Upper lobe of left lung (tissue), 6 donors: Measurements from ENCODE around the gene MYEOV. TPM values are rescaled to one million over a fixed set of nuclear protein-coding genes. Genes with fewer than 3 reads are reported as not detected.

Experiments used
- ATAC-seq, 2 donors: fragments of 200-7000 bp; cut with Tn5 transposase; one replicate each; pipeline ENCODE4 v1.9.1; 2022; ENCODE audit warnings: mild to moderate bottlenecking in 2 of 2, moderate library complexity in 2 of 2; ENCODE audit not compliant: low FRiP score in 2 of 2
- DNase-seq, 2 donors: peaks; one replicate each; pipeline ENCODE4 v3.0.0-alpha.2; 2019 to 2020
- H3K27ac ChIP-seq, 4 donors: fragments of 200-600 bp; sonication (generic); one replicate each; pipeline ENCODE4 v1.5.1; 2016 to 2019
- H3K27me3 ChIP-seq, 4 donors: fragments of 200-600 bp; sonication (generic); one replicate each; pipeline ENCODE4 v1.5.1; 2017 to 2019
- H3K36me3 ChIP-seq, 4 donors: fragments of 200-600 bp; sonication (generic); one replicate each; pipeline ENCODE4 v1.5.1; 2016 to 2019
- H3K4me1 ChIP-seq, 4 donors: fragments of 200-600 bp; sonication (generic); one replicate each; pipeline ENCODE4 v1.5.1; 2018 to 2019
- H3K4me3 ChIP-seq, 4 donors: fragments of 200-600 bp; sonication (generic); one replicate each; pipeline ENCODE4 v1.5.1; 2017 to 2019; ENCODE audit warnings: mild to moderate bottlenecking in 2 of 4, moderate library complexity in 1 of 4
- H3K9me3 ChIP-seq, 4 donors: fragments of 200-600 bp; sonication (generic); one replicate each; pipeline ENCODE4 v1.5.1; 2018 to 2019
- EP300 ChIP-seq, 4 donors: sonication (generic); formaldehyde crosslinking; IDR thresholded peaks; one replicate each; pipeline ENCODE4 v1.5.1; 2017; ENCODE audit warnings: antibody characterized with exemption in 4 of 4, control low read depth in 2 of 4
- POLR2A ChIP-seq, 4 donors: fragments of 450-650 bp; IDR thresholded peaks; one replicate each; pipeline ENCODE4 v1.5.1; 2016 to 2017; ENCODE audit warnings: antibody characterized with exemption in 4 of 4, mild to moderate bottlenecking in 2 of 4
- POLR2AphosphoS5 ChIP-seq, 2 donors: sonication (generic); formaldehyde crosslinking; IDR thresholded peaks; one replicate each; pipeline ENCODE4 v1.5.1; 2017; ENCODE audit warnings: antibody characterized with exemption in 2 of 2
- WGBS, 2 donors: methylation state at CpG; one replicate each; pipeline ENCODE4 v1.1.5; 2017 to 2018; 5-methylcytosine and 5-hydroxymethylcytosine counted together
- total RNA-seq, 6 donors: library from RNA; depleted of rRNA in 4 of 6; stranded (reverse); fragments of >200 nt in 4 of 6; gene quantifications; one replicate each; pipeline versions ENCODE4 v1.1.0 to v1.2.1, GENCODE V29; 2016 to 2021
- TF ChIP-seq, protein P1 (sequence below), 6 experiments: fragments of 450-650 bp in 4 of 6; fragments of 200-600 bp in 2 of 6; sonication (generic) in 2 of 6; IDR thresholded peaks; one replicate each; pipeline ENCODE4 v1.5.1; 2016 to 2019; ENCODE audit warnings: antibody characterized with exemption in 6 of 6
- donor health status: DM: no; HTN: no; CAD: no; lungs with moderate emphysema.
- donor health status: DM: no; HTN: yes; CAD: no; lungs with severe emphysema.

The MYEOV gene
- total RNA-seq, 6 donors from 2014 or later, result 0.30 to 0.98 (median 0.77) TPM; not detected in 2

DNA sequence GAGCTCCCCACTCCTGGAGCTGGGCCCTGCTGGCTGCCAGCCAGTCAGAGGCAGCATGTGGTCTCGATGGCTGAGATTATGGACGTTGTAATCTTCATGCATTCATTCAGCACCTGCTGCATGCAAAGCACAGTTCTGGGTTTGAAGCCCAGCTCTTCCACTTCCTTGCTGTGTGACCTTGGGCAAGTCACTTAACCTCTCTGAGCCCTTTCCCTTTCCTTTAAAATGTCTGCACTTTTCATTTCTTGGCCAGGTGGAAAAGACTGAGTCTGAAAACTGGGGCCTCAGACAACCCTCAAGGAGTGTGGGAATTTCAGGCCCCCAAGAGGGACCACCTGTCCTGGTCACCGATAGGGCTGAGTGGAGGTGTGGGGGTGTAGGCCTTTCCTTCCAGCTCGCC, 24.6 kb upstream of the MYEOV start:
- no peaks in the 10 kb centered on the region for H3K36me3 ChIP-seq
- H3K27me3 ChIP-seq, result no peaks in the 10 kb centered on the region
- no peak overlapping the region for H3K27ac ChIP-seq
- ATAC-seq (no peak), DNase-seq (no peak)
- H3K9me3 ChIP-seq, result no peaks in the 10 kb centered on the region
- peaks cover 7 to 21% (median 13%) of the 10 kb centered on the region in 4 donors for H3K4me1 ChIP-seq
- 75 to 80% methylated on average over 4 of the region's 4 CpGs for WGBS, 2 donors
- no peak overlapping the region for H3K4me3 ChIP-seq
- TF ChIP-seq EP300 (IDR thresholded peaks at IDR 0.05) (no peak), POLR2AphosphoS5 (IDR thresholded peaks at IDR 0.05) (no peak), POLR2A (IDR thresholded peaks at IDR 0.05) (no peak)
- TF ChIP-seq, protein P1, sequence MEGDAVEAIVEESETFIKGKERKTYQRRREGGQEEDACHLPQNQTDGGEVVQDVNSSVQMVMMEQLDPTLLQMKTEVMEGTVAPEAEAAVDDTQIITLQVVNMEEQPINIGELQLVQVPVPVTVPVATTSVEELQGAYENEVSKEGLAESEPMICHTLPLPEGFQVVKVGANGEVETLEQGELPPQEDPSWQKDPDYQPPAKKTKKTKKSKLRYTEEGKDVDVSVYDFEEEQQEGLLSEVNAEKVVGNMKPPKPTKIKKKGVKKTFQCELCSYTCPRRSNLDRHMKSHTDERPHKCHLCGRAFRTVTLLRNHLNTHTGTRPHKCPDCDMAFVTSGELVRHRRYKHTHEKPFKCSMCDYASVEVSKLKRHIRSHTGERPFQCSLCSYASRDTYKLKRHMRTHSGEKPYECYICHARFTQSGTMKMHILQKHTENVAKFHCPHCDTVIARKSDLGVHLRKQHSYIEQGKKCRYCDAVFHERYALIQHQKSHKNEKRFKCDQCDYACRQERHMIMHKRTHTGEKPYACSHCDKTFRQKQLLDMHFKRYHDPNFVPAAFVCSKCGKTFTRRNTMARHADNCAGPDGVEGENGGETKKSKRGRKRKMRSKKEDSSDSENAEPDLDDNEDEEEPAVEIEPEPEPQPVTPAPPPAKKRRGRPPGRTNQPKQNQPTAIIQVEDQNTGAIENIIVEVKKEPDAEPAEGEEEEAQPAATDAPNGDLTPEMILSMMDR (IDR thresholded peaks at IDR 0.05), result no peak

DNA sequence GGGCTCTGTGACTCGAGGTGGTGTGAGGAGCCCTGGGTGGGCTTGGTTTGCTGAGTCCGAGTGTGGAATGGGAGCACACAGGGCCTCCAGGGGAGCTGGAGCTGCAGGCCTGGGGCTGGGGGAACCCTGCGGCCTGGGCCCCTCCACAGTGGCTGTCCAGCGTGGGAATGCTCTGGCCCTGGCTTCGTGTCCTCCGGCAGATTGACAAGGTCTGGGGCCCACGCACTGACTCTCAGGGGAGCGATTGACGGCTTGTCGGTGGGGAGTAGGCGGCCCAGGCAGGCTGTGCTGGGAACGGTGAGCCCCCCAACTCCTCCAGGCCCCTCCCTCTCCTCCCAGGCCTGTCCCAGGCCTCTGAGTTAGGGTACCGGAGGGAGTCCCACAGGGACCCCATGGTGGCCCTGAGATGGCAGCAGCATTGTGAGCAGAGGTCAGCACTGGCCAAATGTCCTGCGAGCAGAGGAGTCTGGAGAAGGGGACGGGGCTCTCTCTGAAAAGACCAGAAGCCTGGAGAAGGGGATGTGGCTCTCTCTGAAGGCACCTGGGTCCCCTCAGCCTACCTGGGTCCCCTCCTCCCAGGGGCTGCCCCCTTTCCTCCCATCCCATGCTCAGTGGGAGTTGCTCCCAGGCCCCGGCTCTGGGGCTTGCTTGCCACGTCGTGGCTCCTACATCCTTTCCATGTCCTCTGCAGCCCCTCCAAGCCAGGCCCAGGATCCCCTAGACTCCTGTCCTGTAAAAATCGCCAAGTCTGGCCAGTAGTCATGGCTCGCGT, 23.8 kb upstream of the MYEOV start:
- no peaks in the 10 kb centered on the region for H3K9me3 ChIP-seq
- no peaks in the 10 kb centered on the region for H3K27me3 ChIP-seq
- H3K27ac ChIP-seq, result no peak overlapping the region
- 85 to 96% methylated on average over 8 to 21 of the region's 21 CpGs for WGBS, 2 donors
- no peak overlapping the region for H3K4me3 ChIP-seq
- TF ChIP-seq POLR2AphosphoS5 (IDR thresholded peaks at IDR 0.05) (no peak), POLR2A (IDR thresholded peaks at IDR 0.05) (no peak), EP300 (IDR thresholded peaks at IDR 0.05) (no peak)
- TF ChIP-seq, protein P1 (IDR thresholded peaks at IDR 0.05), result no peak
- no peaks in the 10 kb centered on the region for H3K36me3 ChIP-seq
- H3K4me1 ChIP-seq, result peaks cover 7 to 21% (median 13%) of the 10 kb centered on the region in 4 donors
- ATAC-seq, result no peak
- DNase-seq, result no peak

DNA sequence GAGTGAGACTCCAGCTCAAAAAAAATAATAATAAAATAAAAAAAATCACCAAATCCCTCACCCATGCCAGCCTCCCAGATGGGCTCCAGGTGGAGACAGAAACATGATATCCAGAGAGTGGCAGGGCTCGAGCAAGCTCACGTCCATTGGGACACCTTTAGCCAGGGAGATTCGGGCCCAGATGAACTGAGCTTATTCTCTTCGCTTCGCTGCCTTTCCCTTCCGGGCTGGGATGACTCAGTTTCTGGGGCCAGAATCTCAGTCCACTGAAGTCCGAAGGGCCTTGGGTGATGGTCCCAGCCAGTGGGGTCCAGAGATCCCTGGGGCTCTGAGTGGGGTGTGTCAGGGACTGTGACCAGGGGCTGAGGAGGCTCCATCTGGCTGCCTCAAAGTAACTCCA, 23.0 kb upstream of the MYEOV start:
- H3K36me3 ChIP-seq, result no peaks in the 10 kb centered on the region
- H3K27me3 ChIP-seq, result no peaks in the 10 kb centered on the region
- H3K27ac ChIP-seq, result no peak overlapping the region
- no peak overlapping the region for H3K4me3 ChIP-seq
- no peaks in the 10 kb centered on the region for H3K9me3 ChIP-seq
- ATAC-seq (no peak), DNase-seq (no peak)
- H3K4me1 ChIP-seq, result peaks cover 7 to 21% (median 13%) of the 10 kb centered on the region in 4 donors
- TF ChIP-seq, protein P1 (IDR thresholded peaks at IDR 0.05), result no peak
- TF ChIP-seq POLR2AphosphoS5 (IDR thresholded peaks at IDR 0.05), result no peak
- TF ChIP-seq EP300 (IDR thresholded peaks at IDR 0.05), result no peak
- no peak for TF ChIP-seq POLR2A (IDR thresholded peaks at IDR 0.05)
- 88 to 92% methylated on average over 7 of the region's 7 CpGs for WGBS, 2 donors

DNA sequence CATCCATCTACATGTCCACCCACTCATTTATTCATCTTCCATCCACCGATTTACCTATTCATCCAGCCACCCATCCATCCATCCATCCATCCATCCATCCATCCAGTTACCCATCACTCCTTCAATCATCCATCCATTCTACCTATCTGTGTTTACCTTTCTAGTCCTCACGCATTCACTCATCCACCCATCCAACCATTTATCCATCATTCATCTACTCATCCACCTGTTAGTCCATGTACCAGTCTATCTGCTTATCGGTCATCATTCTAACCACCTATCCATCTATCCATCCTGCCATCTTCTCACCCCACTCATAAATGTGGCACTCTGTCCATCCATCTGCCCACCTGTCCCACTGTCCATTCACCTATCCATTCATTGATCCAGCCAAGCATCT, 21.9 kb upstream of the MYEOV start:
- DNase-seq, result no peak
- Histone ChIP-seq H3K4me3 (no peak overlapping the region), H3K9me3 (no peaks in the 10 kb centered on the region), H3K4me1 (peaks cover 7 to 19% (median 12%) of the 10 kb centered on the region in 4 donors), H3K36me3 (no peaks in the 10 kb centered on the region), H3K27ac (no peak overlapping the region), H3K27me3 (no peaks in the 10 kb centered on the region)
- TF ChIP-seq, protein P1 (IDR thresholded peaks at IDR 0.05), result no peak
- TF ChIP-seq EP300 (IDR thresholded peaks at IDR 0.05), result no peak
- TF ChIP-seq POLR2A (IDR thresholded peaks at IDR 0.05), result no peak
- no peak for TF ChIP-seq POLR2AphosphoS5 (IDR thresholded peaks at IDR 0.05)
- 95 to 96% methylated on average over 3 of the region's 3 CpGs for WGBS, 2 donors
- no peak for ATAC-seq
